H7 (cell line): Measurements from ENCODE around the gene TSSC4. TPM values are rescaled to one million over a fixed set of nuclear protein-coding genes. Genes with fewer than 3 reads are reported as not detected.

Source experiments
- DNase-seq: peaks from one replicate; pipeline ENCODE4 v3.0.0; 2012
- H3K27me3 ChIP-seq: 2 replicates; pipeline ENCODE4 v1.6.0; 2011; ENCODE audit warnings: mild to moderate bottlenecking, low read length; ENCODE audit not compliant: control insufficient read depth, insufficient read depth
- H3K36me3 ChIP-seq: replicated peaks from 2 replicates; pipeline ENCODE4 v1.5.1; 2011; ENCODE audit warnings: low read length; ENCODE audit not compliant: control insufficient read depth, insufficient read depth
- H3K4me3 ChIP-seq: 2 replicates; pipeline ENCODE4 v1.5.1; 2011; ENCODE audit warnings: low read depth, mild to moderate bottlenecking, control low read depth, low read length, moderate library complexity; ENCODE audit not compliant: insufficient read depth
- total RNA-seq: library from RNA; depleted of rRNA; stranded (reverse); fragments of >200 nt; shearing (Covaris generic); gene quantifications from 2 replicates; pipeline ENCODE4 v1.2.3, GENCODE V29; 2014

Gene TSSC4
- total RNA-seq, 1 experiment from 2014 or later = 60.5 TPM

DNA sequence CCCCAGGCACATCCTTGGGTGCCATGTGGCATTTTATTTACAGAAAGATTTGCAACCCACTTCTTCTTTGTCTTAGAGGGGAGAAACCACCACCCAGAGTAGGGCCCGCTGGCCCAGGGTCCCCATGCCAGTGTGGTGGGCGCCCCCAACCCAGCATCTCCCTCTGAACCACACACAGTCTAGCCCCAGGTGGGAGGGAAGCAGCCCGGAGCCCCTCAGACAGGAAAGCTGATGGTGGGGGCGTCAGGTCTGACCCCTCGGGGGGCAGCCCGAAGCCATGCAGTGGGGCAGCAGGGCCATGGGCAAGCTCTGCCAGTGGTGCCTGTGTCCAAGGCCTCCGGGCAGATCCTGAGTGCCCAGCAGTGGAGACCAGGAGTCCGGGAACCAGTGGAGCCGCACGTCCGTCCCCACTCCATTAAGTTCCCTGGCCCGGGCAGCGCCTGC lies 32.1 kb downstream of the TSSC4 start:
- no peak for DNase-seq
- Histone ChIP-seq H3K36me3 (no peaks in the 10 kb centered on the region), H3K27me3 (no peaks in the 10 kb centered on the region; the same call in 1 of the 2 replicates), H3K4me3 (no peak overlapping the region)

DNA sequence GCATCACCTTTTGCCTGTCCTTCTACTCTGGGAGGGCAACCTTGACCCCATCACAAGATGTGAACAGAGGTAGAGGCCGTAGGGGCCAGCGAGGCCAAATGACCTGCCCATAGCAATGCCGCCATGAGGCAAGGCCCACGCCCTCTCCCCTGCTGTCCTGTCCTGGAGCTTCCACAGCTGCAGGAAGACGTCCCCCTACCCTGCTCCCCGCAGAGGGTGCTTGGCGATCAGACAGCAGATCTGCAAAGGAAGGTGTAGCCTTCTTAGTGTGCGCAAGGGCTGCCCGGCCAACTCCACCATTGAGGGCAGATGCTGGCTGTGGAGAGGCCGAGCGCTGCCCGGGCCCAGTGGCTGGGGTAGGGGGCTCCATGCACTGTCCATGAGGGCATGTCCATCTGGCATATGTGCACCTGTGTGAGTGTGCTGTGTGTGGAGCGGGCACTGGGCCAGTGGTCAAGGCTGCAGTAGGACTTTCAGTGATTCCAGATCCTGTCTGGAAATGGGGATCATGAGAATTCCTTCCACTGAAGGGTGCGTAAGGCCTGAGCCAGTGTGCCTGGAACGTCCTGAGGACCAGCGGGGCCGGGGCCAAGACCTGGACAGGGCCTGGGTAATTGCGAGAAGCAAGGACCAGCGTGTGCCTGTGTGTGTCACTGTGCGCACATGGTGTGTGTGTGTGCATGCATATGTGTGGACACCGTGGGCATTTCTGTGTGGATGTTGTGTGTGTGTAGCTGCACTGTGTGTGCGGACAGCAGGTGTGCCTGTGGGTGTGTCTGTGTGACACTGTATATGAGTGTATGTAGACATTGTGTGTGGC lies 32.8 kb downstream of the TSSC4 start:
- H3K4me3 ChIP-seq = no peak overlapping the region
- H3K27me3 ChIP-seq = no peaks in the 10 kb centered on the region; the same call in 1 of the 2 replicates
- no peaks in the 10 kb centered on the region for H3K36me3 ChIP-seq
- no peak for DNase-seq

DNA sequence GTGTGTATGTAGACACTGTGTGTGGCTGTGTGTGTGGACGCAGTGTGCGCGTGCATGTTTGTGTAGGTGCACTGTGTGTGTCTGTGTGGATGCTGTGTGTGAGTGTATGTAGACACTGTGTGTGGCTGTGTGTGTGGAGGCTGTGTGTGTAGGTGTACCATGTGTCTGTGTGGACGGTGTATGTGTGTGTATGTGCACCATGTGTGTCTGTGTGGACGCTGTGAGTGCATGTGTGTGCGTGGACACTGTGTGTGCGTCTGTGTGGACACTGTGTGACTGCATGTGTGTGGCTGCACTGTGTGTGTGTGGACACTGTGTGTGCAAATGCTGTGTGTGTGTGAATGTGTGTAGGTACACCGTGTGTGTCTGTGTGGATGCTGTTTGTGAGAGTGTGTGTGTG lies 33.5 kb downstream of the TSSC4 start:
- DNase-seq = no peak
- Histone ChIP-seq H3K27me3 (no peaks in the 10 kb centered on the region; the same call in 1 of the 2 replicates), H3K36me3 (no peaks in the 10 kb centered on the region), H3K4me3 (no peak overlapping the region)

DNA sequence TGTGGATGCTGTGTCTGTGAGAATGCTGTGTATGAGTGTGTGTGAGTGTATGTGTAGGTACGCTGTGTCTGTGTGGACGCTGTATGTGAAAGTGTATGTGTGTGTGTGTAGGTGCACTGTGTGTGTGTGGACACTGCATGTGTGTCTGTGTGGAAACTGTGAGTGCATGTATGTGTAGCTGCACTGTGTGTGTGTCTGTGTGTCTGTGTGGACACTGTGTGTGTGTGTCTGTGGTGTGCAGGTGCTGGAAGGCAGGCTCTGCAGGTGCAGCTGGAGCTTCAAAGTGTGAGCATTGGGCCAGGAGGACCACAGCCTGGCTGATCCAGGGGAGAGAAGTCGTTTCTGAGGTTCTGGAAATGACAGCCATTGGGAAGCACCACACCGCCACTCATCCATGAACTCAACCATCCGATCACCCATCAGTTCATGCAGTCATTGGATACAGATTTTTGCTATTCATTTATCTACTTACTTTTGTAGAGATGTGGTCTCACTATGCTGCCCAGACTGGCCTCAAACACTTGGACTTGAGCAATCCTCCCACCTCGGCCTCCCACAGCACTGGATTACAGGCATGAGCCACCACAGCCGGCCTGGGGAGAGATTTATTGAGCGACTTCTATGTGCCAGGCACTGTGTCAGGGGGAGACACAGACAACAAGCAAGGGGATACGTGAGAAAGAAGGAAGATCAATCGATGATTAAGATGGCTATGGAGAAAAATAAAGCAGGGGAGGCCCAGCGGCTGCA lies 34.1 kb downstream of the TSSC4 start:
- no peak for DNase-seq
- H3K36me3 ChIP-seq = no peaks in the 10 kb centered on the region
- no peak overlapping the region for H3K4me3 ChIP-seq
- no peaks in the 10 kb centered on the region; the same call in 1 of the 2 replicates for H3K27me3 ChIP-seq

DNA sequence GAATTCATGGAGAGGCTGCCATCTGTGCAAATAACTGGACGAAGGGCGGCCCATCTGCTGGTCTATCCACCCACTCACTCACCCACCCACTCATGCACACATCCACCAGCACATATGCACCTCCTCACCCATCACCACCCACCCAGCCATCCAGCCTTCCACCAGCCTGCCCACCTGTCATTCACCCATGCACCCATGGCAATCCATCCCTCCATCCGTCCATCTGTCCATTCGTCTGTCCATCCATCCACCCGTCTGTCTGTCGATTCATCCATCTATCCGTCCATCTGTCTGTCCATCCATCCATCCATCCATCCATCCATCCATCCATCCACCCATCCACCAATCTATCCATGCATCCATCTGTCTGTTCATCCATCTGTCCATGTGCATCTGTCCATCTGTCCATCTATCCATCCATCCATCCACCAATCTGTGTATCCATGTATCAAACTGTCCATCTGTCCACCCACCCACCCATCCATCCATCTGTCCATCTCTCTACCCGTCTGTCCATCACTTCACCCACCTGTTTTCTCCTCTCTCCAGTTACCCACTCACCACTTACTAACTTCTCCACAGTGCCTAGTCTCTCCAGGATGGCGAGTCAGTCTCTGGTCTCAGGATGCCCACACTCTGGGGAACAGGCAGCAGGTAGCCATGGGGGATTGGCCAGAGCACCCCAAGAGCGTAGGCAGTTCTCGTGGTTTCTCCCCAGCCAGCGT lies 34.9 kb downstream of the TSSC4 start:
- no peak overlapping the region for H3K4me3 ChIP-seq
- no peaks in the 10 kb centered on the region for H3K36me3 ChIP-seq
- H3K27me3 ChIP-seq = no peaks in the 10 kb centered on the region; the same call in 1 of the 2 replicates
- DNase-seq = no peak

DNA sequence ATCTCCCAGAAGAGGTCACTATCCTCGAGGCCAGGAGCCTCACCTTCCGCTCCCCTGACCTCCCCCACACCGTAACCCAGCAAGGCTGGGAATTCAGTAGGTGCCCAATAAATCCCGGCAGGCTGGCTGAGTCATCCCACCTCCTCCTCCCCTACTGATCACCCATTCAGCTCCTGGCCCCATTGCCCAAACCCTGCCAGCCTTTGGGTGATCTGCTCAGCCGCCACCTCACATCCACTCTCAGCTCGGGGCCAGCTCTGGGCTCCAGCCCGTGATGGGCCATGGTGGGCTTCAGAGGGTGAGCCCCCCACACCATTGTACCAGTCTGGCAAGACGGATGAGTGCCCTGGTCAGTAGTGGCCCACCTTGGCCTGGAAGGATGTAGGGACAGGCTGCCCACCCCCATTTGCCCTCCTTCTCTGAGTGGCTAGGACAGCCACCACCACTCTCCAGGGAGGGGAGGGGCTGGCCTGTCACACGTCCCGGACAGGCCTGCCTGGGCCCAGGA lies 35.5 kb downstream of the TSSC4 start:
- no peak overlapping the region for H3K4me3 ChIP-seq
- no peaks in the 10 kb centered on the region for H3K36me3 ChIP-seq
- H3K27me3 ChIP-seq = no peaks in the 10 kb centered on the region; the same call in 1 of the 2 replicates
- no peak for DNase-seq

DNA sequence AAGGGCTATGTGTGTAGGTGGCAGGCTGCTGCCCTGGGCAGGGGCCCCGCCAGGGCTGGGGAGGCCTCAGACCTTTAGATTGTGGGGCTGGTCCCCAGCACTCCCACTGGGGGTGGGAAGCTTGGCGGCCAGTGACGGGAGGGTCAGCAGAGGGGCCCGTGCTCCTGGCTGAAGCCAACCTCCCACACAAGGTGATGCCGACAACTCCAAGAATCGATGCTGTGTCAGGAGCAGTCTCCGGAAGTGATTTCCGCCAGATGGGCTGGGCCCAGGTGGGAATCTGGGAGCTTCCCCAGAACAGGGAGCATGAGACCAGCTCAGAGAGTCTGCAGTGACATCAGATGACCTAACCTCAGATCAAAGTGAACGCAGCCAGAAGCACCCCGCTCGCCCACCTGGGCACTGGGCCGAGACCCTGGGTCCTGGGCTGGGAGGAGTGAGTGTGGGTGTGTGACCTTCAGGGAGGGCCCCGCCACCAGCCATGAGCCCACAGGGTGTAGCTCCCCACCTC lies 36.0 kb downstream of the TSSC4 start:
- H3K36me3 ChIP-seq = no peaks in the 10 kb centered on the region
- no peak overlapping the region for H3K4me3 ChIP-seq
- no peak for DNase-seq
- no peaks in the 10 kb centered on the region; the same call in 1 of the 2 replicates for H3K27me3 ChIP-seq

DNA sequence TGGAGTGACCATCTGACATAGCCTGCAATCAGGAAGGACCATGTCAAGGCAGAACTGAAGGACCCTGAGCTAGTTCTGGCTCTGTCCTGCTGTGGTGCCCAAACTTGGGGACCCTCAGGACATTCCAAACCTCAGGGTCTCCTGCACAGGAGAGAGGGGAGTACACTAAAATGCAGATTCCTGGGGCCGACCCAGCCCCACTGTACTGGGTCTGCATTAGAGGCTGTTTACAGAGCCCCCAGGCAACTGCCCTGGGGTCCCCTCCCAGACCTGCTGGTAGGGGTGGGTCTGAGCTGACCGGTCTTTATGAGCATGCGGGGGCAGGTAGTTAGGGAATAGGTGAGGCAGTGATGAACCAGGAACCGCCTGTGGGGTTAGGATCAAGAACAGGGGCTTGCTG lies 37.0 kb downstream of the TSSC4 start:
- H3K27me3 ChIP-seq = peaks cover 2% of the 10 kb centered on the region; the same call in 1 of the 2 replicates
- H3K36me3 ChIP-seq = no peaks in the 10 kb centered on the region
- DNase-seq = no peak
- H3K4me3 ChIP-seq = no peak overlapping the region

DNA sequence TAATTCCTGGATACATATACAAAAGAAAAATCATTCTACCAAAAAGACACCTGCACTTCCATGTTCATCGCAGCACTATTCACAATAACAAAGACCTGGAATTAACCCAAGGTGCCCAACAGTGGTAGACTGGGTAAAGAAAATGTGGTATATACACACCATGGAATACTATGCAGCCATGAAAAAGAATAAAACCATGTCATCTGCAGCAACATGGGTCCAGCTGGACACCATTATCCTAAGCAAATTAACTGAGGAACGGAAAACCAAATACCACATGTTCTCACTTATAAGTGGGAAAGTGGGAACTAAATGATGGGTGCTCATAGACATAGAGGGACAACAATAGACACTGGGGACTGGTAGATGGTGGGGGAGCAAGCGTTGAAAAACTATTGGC lies 39.3 kb downstream of the TSSC4 start:
- Histone ChIP-seq H3K4me3 (no peak overlapping the region), H3K36me3 (no peaks in the 10 kb centered on the region), H3K27me3 (peaks cover 18% of the 10 kb centered on the region)
- DNase-seq = no peak

DNA sequence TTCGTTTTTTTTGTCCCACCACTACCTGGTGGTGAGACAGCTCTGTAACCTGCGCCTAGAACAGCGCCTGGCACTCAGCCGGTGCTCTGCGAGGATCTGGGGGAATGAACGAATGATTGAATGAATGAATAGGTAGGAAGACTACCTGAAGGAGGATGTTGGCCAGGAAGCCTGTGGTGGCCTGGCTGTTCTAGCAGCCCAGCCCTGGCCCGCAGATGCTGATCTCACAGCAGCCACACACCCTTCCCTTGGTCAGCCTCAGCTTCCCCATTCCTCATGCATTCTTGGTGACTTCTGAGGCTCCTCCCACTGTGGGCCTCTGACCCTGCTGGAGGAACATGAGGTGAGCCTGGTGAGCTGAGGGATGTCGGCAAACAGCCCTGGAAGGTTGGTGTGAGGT lies 40.1 kb downstream of the TSSC4 start:
- Histone ChIP-seq H3K36me3 (no peaks in the 10 kb centered on the region), H3K27me3 (peaks cover 24% of the 10 kb centered on the region), H3K4me3 (no peak overlapping the region)
- no peak for DNase-seq

DNA sequence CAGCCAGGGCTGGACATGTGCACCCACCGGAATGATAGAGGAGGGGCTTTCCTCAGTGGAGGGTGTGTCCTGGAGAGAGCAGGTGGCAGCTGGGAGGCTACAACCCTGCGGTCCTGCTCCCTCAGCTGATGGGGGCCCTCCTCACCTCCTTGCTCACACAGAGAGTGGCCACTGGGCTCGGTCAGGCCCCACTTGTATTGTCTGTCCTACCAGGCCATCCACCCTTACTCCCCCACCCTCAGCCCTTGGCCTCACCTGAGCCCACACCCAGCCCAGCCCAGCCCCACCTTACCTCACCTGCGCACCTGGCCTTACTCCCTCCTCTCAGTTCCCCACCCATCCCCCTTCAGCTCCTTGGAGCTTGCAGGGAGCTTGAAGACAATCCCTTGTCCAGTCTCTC lies 40.6 kb downstream of the TSSC4 start:
- DNase-seq = no peak
- H3K27me3 ChIP-seq = peaks cover 29% of the 10 kb centered on the region
- H3K4me3 ChIP-seq = no peak overlapping the region
- no peaks in the 10 kb centered on the region for H3K36me3 ChIP-seq

DNA sequence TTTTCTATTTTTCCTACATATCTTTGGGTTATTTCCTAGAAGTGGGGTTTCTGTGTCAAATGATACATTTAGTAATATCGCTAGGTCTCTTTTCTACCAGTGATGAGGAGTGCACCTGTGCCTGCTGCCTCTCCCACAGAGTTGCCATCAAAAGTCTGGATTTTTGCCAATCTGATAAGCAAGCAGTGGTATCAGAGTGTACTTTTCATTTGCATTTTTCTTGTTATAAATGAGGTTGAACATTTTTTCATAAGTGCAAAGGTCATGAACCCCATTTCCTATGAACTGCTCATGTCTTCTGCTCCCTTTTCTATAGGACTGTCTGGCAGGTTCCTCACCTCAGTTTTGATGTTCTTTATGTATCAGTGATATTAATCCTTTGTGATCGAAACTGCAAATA lies 42.0 kb downstream of the TSSC4 start:
- no peak overlapping the region for H3K4me3 ChIP-seq
- no peaks in the 10 kb centered on the region for H3K36me3 ChIP-seq
- no peak for DNase-seq
- peaks cover 40% of the 10 kb centered on the region for H3K27me3 ChIP-seq

DNA sequence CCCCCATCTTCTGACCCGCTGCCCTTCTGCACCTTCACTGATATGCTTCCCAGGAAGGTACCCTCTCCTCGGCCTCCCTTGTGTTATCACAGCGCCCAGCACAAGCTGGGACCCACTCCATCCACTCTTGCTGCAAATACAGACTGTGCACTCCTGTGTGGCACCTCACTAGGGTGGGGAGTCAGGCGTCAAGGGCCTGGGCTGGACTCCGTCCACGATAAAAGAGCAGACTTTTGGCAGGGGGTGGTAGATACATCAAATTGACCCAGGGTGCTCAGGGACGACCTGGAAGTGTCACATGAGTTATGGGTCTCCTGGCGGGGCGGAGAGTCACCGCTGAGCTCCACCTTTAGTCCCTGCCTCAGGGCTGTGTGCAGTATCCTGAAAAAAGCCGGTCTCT lies 42.9 kb downstream of the TSSC4 start:
- Histone ChIP-seq H3K27me3 (peaks cover 45% of the 10 kb centered on the region), H3K4me3 (no peak overlapping the region), H3K36me3 (no peaks in the 10 kb centered on the region)
- no peak for DNase-seq
